ENCODE measurements around the gene FGFBP1. TPM values are rescaled to one million over a fixed set of nuclear protein-coding genes. Genes with fewer than 3 reads are reported as not detected.
A peak's percentile ranks its signal among the peaks of the same experiment; 100 is the strongest.
"Not testable (repeated sequence)": the region's sequence is repeated elsewhere in the genome, so short reads cannot be mapped to it uniquely, and the experiment has no call there.

The FGFBP1 gene
- polyA plus RNA-seq, 2 of the 4 experiments (the other 2 are of a cell fraction): 1.1 to 4.0 TPM

DNA sequence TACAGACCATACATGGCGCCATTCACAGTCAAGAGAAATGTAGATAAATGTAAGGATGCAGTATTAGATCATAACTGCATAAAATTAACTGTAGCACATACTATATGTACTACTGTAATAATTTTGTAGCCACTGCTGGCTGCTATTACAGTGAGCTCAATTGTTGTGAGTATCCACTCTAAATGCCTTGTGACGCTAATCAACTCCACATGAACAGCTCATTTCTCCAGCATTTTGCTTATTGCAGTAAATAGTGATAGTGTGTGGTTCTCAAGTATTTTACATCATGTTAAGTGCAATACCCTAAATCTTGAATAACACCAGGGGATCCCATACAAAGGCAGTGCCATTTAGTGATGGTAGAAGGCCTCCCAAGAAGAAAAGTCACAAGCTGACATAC is 21.2 kb downstream of the FGFBP1 start:
- H3K4me3 ChIP-seq: no peak overlapping the region
- DNase-seq (ENCODE audit: low read depth in 1 of 2, low spot score in 1 of 2): no peak
- no peak for ATAC-seq
- WGBS (ENCODE audit: missing lambda C conversion rate): 96% methylated on average over 2 of the region's 2 CpGs
- H3K4me2 ChIP-seq: no peak overlapping the region
- POLR2A ChIA-PET: no interaction called here
- CTCF ChIA-PET: interaction anchor here (2.1 kb wide), 1 partner anchor 39 kb away, joined by 11 read pairs; no protein-coding TSS in a partner anchor
- FAIRE-seq: no peak
- peaks cover 51% of the 10 kb centered on the region for H3K4me1 ChIP-seq
- H3K27ac ChIP-seq: no peak overlapping the region
- TF ChIP-seq RNF2 (IDR thresholded peaks at IDR 0.05; ENCODE audit: borderline replicate concordance, low read depth): no peak
- no peak for TF ChIP-seq ESRRA (IDR thresholded peaks at IDR 0.05; ENCODE audit: borderline replicate concordance, low read length)
- no peak for TF ChIP-seq RFX5 (IDR thresholded peaks at IDR 0.05)
- TF ChIP-seq, protein P1, sequence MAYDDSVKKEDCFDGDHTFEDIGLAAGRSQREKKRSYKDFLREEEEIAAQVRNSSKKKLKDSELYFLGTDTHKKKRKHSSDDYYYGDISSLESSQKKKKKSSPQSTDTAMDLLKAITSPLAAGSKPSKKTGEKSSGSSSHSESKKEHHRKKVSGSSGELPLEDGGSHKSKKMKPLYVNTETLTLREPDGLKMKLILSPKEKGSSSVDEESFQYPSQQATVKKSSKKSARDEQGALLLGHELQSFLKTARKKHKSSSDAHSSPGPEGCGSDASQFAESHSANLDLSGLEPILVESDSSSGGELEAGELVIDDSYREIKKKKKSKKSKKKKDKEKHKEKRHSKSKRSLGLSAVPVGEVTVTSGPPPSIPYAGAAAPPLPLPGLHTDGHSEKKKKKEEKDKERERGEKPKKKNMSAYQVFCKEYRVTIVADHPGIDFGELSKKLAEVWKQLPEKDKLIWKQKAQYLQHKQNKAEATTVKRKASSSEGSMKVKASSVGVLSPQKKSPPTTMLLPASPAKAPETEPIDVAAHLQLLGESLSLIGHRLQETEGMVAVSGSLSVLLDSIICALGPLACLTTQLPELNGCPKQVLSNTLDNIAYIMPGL (CRISPR knock-in tag; IDR thresholded peaks at IDR 0.05; ENCODE audit: borderline replicate concordance): no peak
- TF ChIP-seq HEYL (CRISPR knock-in tag; IDR thresholded peaks at IDR 0.05): no peak
- TF ChIP-seq MAFK (IDR thresholded peaks at IDR 0.05; ENCODE audit: partially characterized antibody): no peak
- TF ChIP-seq POLR2A (IDR thresholded peaks at IDR 0.05; ENCODE audit: low read length): no peak
- TF ChIP-seq, protein P2, sequence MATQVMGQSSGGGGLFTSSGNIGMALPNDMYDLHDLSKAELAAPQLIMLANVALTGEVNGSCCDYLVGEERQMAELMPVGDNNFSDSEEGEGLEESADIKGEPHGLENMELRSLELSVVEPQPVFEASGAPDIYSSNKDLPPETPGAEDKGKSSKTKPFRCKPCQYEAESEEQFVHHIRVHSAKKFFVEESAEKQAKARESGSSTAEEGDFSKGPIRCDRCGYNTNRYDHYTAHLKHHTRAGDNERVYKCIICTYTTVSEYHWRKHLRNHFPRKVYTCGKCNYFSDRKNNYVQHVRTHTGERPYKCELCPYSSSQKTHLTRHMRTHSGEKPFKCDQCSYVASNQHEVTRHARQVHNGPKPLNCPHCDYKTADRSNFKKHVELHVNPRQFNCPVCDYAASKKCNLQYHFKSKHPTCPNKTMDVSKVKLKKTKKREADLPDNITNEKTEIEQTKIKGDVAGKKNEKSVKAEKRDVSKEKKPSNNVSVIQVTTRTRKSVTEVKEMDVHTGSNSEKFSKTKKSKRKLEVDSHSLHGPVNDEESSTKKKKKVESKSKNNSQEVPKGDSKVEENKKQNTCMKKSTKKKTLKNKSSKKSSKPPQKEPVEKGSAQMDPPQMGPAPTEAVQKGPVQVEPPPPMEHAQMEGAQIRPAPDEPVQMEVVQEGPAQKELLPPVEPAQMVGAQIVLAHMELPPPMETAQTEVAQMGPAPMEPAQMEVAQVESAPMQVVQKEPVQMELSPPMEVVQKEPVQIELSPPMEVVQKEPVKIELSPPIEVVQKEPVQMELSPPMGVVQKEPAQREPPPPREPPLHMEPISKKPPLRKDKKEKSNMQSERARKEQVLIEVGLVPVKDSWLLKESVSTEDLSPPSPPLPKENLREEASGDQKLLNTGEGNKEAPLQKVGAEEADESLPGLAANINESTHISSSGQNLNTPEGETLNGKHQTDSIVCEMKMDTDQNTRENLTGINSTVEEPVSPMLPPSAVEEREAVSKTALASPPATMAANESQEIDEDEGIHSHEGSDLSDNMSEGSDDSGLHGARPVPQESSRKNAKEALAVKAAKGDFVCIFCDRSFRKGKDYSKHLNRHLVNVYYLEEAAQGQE (IDR thresholded peaks at IDR 0.05): no peak
- TF ChIP-seq SREBF2 (IDR thresholded peaks at IDR 0.05): no peak
- TF ChIP-seq EP300 (IDR thresholded peaks at IDR 0.05): no peak
- no peak for TF ChIP-seq HOXA7 (CRISPR knock-in tag; IDR thresholded peaks at IDR 0.05)
- no peak for TF ChIP-seq CHD4 (IDR thresholded peaks at IDR 0.05; ENCODE audit: borderline replicate concordance)
- no peak for TF ChIP-seq FOSB (CRISPR knock-in tag; IDR thresholded peaks at IDR 0.05)
- no peaks in the 10 kb centered on the region for H3K9me3 ChIP-seq

DNA sequence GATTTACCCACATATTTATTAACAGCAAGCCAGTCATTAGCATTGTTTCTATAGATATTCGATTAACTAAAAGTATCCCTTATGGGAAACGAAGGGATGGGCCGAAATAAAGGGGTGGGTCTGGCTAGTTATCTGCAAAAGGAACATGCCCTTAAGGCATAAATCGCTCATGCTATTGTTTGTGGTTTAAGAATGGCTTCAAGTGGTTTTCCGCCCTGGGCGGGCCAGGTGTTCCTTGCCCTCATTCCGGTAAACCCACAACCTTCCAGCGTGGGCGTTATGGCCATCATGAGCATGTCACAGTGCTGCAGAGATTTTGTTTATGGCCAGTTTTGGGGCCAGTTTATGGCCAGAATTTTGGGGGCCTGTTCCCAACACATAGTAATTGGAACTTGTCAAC is 22.2 kb downstream of the FGFBP1 start:
- ATAC-seq; DNase-seq (ENCODE audit: low read depth in 1 of 2, low spot score in 1 of 2); FAIRE-seq; H3K9me3 ChIP-seq; H3K4me3 ChIP-seq; H3K4me2 ChIP-seq; POLR2A ChIA-PET: not testable (repeated sequence)
- WGBS (ENCODE audit: missing lambda C conversion rate): 93% methylated on average over 9 of the region's 9 CpGs
- peaks cover 41% of the 10 kb centered on the region for H3K4me1 ChIP-seq
- CTCF ChIA-PET: interaction anchor here (1.5 to 1.7 kb wide), 2 partner anchors 34 to 111 kb away, joined by 5 to 9 read pairs; no protein-coding TSS in a partner anchor
- peak overlapping the region in 1 of 2 experiments; percentile 16; a peak in 1 of 6 replicates for H3K27ac ChIP-seq

DNA sequence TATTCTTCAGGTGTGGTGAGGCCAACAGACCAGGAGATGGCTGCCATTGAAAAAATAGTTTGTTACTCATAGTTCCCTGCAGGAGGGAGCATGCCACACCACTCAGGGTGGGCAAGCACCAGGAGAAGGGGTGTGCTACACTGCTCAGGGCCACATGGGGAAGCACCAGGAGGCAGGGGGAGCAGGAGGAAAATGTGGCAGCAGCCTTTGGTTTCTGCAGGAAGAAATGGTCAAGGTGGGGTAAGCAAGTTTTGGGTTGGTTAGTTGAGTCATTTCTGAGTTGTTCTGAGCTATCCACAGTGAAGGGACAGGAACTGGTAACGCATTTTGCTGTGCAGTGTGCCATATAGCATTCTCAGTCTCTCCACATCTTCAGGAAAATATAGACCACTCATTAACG is 23.8 kb downstream of the FGFBP1 start:
- CTCF ChIA-PET: interaction anchor here (4.1 kb wide), 1 partner anchor 32 kb away, joined by 24 read pairs; no protein-coding TSS in a partner anchor
- no peak overlapping the region for H3K4me3 ChIP-seq
- FAIRE-seq: no peak
- POLR2A ChIA-PET: no interaction called here
- no peak for ATAC-seq
- 100% methylated on average over 2 of the region's 2 CpGs for WGBS (ENCODE audit: missing lambda C conversion rate)
- DNase-seq (ENCODE audit: low read depth in 1 of 2, low spot score in 1 of 2): no peak
- peaks cover 27% of the 10 kb centered on the region for H3K4me1 ChIP-seq
- no peak overlapping the region for H3K4me2 ChIP-seq
- TF ChIP-seq, protein P3, sequence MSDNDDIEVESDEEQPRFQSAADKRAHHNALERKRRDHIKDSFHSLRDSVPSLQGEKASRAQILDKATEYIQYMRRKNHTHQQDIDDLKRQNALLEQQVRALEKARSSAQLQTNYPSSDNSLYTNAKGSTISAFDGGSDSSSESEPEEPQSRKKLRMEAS (IDR thresholded peaks at IDR 0.05): no peak
- TF ChIP-seq, protein P4, sequence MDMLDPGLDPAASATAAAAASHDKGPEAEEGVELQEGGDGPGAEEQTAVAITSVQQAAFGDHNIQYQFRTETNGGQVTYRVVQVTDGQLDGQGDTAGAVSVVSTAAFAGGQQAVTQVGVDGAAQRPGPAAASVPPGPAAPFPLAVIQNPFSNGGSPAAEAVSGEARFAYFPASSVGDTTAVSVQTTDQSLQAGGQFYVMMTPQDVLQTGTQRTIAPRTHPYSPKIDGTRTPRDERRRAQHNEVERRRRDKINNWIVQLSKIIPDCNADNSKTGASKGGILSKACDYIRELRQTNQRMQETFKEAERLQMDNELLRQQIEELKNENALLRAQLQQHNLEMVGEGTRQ (IDR thresholded peaks at IDR 0.05): no peak
- TF ChIP-seq JUNB (IDR thresholded peaks at IDR 0.05): no peak
- no peak for TF ChIP-seq MYC (IDR thresholded peaks at IDR 0.05; ENCODE audit: borderline replicate concordance, low read length)
- TF ChIP-seq ESRRA (IDR thresholded peaks at IDR 0.05; ENCODE audit: borderline replicate concordance, low read length): no peak
- TF ChIP-seq POLR2AphosphoS2 (conservative IDR thresholded peaks at IDR 0.05; ENCODE audit: low read length): no peak
- TF ChIP-seq RNF2 (IDR thresholded peaks at IDR 0.05; ENCODE audit: borderline replicate concordance, low read depth): no peak
- H3K27ac ChIP-seq: peak overlapping the region in 1 of 2 experiments; percentile 76; a peak in 3 of 6 replicates
- no peaks in the 10 kb centered on the region for H3K9me3 ChIP-seq
